Measurements from ENCODE around the gene SPAG6. TPM values are rescaled to one million over a fixed set of nuclear protein-coding genes. Genes with fewer than 3 reads are reported as not detected.
A peak's percentile ranks its signal among the peaks of the same experiment; 100 is the strongest.

SPAG6 gene
- polyA plus RNA-seq, 1 donor: 6.5 TPM

GRCh38 chr10:22322641-22323160 is 22.6 kb upstream of the SPAG6 start:
- no peak for DNase-seq

- DNase-seq: no peak
Observed at GRCh38 chr10:22323538-22324305, 21.6 kb upstream of the SPAG6 start.

GRCh38 chr10:22324413-22324812 is 20.9 kb upstream of the SPAG6 start:
- DNase-seq: no peak

- DNase-seq: no peak
Observed at GRCh38 chr10:22324893-22325271, 20.4 kb upstream of the SPAG6 start.

GRCh38 chr10:22325272-22326144 is 19.8 kb upstream of the SPAG6 start:
- peak; percentile 81 for DNase-seq

DNA sequence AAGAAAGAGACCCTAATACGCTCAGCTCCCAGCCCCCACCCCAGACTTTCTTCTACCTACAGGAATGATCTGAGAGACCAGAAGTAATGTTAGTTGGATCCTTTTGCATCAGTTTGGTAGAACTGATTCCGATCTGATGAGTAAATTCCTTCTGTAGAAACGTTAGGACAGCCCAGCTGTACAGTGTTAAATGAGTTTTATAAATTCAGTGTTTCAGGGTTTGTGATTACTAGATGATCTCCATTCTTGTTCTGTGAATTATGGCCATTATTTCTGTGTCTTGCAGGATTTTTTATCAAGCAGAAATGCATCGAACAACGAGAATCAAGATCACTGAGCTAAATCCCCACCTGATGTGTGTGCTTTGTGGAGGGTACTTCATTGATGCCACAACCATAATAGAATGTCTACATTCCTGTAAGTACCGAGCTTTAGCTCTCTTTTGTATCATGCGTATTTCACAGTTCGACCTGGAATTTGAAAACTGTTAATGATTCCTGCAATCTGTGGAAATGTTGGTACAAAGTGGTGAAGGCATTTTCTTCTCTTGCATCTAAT is 19.1 kb upstream of the SPAG6 start:
- DNase-seq: no peak

DNA sequence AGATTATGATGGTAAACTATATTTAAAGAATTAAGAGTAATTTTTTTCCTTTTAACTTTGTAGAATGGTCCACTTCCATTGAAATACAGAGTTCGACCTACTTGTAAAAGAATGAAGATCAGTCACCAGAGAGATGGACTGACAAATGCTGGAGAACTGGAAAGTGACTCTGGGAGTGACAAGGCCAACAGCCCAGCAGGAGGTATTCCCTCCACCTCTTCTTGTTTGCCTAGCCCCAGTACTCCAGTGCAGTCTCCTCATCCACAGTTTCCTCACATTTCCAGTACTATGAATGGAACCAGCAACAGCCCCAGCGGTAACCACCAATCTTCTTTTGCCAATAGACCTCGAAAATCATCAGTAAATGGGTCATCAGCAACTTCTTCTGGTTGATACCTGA is 16.1 kb upstream of the SPAG6 start:
- DNase-seq: no peak

DNA sequence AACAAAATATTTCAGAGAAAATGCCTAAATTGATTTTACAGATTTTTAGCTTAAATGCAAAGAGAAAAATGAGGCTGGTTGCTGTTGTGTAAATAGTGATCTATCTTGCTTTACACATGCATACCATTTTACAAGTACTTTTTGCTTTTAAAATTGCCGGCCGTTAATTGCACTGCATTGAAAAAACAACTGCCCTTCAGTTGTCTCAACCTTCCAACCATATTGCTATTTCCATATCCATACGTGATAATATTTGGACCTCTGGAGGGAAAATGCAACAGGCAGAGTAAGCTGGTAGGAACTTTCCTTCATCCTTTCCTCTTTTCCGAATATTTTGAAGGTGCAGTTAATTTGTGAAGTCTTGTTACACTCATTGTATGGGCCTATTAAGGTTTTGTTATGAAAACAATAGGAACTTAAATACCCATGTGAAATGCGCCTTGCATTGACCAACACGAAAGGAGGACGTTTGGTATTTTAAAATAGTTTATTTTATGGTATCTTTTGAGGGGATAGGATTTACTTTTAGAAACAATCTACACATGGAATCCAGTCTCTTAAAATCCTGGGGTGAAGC is 13.1 kb upstream of the SPAG6 start:
- DNase-seq: no peak

GRCh38 chr10:22333167-22333974 is 11.9 kb upstream of the SPAG6 start:
- DNase-seq: no peak

GRCh38 chr10:22333975-22334282 is 11.4 kb upstream of the SPAG6 start:
- DNase-seq: no peak

GRCh38 chr10:22334414-22335172 is 10.7 kb upstream of the SPAG6 start:
- DNase-seq: no peak

GRCh38 chr10:22335173-22335933 is 9.9 kb upstream of the SPAG6 start:
- DNase-seq: no peak

DNA sequence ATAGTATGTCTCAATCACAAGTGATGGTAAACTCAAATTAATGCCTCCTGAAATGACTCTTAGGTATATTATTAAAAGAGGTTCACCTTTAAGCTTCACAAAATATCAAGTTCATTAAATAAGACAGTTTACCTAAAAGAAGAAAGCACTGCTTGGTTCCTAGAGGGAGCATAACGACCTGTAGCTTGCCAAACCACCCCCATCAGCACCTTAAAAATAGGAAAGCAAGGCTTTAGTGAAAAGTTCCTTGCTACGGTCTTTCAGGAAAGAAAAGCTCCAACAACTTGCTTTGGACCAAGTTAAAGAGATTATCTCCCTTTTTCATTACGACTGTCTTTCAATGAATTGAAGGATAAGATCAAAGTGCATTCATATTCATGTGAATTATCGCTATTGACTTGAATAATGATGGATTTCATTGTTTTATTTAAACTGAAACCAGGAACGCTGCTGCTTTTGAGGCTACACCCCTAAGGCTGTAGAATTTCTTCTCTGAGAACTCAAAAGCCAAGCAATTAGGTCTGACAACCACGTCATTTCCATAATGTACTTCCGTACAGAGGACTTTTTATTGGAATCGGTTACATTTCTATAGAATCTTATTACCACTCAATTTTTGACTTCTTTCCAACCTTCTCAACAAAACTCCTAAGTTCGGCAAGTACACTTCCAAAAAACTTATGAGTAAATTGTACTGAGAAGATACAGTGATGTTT is 7.0 kb upstream of the SPAG6 start:
- no peak for DNase-seq

DNA sequence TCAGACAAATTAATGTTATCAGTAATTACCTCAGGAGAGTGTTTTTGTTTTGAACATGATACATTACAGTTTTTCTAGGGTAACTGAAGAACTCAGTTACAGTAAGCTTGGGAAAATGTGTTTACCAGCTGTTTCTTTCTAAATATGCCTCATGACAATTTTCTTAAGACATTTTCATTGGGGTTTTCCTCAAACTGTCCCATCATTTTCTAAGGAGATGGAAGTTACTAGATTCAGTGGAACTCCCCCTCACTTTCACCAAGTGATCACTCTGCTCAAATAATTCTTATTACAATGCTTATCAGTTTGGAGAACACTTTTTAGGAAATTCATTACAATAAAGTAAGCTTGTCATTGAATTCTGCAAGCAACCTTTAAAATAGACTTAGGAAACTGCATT is 6.4 kb upstream of the SPAG6 start:
- no peak for DNase-seq

DNA sequence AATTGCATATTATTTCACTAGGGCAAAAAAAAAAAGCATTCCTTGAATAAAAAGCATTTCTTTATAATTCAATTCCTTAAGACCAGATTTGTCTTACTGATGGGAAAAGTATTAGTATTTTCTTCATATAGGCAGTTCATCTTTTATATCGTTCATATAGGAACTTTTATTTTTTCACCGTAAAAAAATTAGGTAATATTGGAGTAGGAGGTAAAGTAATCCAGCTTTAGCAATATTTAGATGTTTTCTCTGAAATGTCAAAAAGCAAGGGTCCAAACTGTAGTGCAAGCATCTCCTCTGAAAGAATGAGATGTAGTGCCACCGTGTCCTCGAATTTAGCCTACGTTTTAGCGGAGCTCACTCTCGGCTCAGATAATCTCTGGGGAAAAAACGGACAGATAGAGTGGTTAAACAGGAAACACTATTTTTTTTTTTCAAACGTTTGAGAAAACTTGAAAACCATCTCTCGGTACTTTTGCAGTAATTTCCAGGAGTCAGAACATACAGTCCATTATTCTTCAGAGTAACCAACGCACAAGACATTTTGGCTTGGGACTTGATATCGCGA is 5.5 kb upstream of the SPAG6 start:
- DNase-seq: no peak

DNA sequence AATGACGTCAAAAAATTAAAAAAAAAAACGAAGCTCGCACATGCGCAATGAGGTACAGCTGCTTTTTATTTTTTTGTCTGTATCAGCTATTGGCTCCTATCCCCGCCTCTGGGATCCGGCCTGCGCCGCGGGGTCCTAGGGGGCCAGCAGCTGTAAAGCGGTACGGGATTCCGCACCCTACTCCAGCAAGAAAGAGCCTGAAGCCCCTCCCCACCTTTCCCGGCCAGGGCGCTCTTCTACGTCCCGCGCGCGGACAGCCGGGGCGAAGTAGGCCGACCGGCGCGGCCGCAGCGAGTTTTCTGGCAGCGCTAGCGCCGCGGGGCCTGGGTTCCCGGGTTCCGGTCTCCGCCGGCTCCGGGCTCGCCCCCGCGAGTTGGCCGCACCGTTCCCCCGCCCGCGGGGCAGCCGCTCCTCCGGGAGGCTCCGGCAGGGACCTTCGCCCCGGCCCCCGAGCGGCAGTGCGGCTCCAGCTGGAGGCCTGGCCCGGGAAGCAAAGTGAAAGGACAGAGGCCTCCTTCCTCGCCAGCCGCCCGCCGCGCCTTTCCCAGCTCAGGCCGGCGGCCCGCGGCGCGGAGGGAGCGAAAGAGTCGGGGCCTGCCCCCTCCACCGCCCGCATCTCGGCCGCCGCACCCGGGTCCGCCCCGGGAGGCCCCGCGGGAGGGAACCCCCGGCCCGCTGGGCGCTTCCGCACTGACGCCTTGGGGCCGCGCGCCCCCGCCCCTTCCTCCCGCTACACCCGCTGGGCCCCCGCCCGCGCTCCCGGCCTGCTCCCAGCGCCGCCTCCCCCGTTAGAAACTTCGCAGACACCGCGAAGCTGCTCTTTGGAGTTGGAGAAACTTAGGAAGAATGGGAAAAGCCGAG is 4.7 kb upstream of the SPAG6 start:
- DNase-seq: peak; percentile 81

GRCh38 chr10:22341190-22341925 is 3.9 kb upstream of the SPAG6 start:
- no peak for DNase-seq

- no peak for DNase-seq
Observed at GRCh38 chr10:22341926-22342196, 3.4 kb upstream of the SPAG6 start.

Data from hindlimb muscle (tissue), 1 donor.